ENCODE results near the gene RAB31.

The RAB31 gene

DNA sequence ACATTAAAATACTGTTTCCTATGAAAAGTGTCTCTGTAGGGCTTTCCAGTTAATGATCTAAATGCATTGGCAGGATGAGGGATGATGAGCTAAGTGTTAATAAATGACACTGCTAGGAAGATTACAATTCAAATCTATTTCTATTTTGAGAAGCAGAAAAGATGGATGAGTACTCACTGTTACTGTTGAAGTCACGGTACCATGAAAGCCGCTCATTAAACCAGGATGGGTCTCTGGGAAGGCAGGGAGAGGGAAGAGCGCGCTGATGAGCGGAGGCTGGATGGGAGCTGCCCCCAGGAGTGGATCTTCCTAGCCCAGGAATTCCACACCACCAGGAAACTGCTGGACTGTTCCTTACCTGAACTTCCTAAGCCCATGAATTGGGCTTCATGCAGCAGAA, 150.5 kb downstream of the RAB31 start:
- in situ Hi-C loops (cut with MboI; ENCODE audit: low sequenced_read_pairs): no loop called here

DNA sequence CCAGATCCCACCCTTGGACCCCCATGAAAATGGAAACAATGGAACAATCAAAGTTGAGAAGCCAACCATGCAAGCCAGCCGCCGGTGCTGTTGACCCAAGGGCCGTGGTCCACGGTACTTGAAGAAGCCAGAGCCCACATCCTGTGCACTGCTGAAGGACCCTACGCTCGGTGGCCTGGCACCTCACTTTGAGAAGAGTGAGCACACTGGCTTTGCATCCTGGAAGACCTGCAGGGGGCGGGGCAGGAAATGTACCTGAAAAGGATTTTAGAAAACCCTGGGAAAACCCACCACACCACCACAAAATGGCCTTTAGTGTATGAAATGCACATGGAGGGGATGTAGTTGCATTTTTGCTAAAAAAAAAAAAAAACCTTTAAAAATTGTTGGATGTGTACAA, 151.1 kb downstream of the RAB31 start:
- in situ Hi-C loops (cut with MboI; ENCODE audit: low sequenced_read_pairs): no loop called here

GRCh38 chr18:9860682-9861081, 152.6 kb downstream of the RAB31 start:
- in situ Hi-C loops (cut with MboI; ENCODE audit: low sequenced_read_pairs): no loop called here

DNA sequence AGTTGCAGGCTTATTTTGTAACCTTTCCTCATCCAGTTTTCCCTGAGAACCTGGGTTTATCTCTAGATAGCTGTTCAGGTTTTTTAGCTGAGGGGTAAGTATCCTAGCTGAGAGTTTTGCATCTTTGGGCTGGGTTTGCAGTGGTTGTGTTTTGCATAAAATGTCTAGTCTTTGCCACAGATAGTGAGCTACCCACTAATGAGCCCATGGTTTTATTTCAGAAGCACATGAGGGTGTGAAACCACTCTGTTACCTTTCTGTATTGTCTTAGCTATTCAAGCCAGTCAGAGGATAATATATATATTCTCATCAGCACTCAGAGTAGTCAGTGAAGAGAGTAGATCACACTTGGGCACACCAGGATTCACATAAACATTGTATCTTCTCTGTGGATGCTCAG, 153.1 kb downstream of the RAB31 start:
- in situ Hi-C loops (cut with MboI; ENCODE audit: low sequenced_read_pairs): no loop called here

DNA sequence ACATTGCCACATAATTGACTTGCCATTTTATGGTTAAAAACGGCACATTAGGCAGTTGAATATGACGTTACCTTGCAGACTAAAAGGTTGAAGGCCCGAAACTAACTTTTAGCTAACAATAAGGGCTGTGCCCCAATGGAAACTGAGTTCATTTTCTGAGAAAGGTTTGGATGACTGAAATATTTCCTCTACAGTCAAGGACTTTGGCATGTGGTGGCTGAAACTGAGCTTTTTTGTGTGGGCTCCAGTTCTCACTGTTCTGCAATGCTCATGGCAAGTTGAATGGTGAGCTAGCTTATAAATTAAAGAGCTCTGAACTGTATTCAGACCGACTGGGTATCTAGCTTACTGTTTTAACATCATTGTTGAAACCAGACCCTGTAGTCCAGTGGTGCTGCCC, 153.8 kb downstream of the RAB31 start:
- in situ Hi-C loops (cut with MboI; ENCODE audit: low sequenced_read_pairs): no loop called here

DNA sequence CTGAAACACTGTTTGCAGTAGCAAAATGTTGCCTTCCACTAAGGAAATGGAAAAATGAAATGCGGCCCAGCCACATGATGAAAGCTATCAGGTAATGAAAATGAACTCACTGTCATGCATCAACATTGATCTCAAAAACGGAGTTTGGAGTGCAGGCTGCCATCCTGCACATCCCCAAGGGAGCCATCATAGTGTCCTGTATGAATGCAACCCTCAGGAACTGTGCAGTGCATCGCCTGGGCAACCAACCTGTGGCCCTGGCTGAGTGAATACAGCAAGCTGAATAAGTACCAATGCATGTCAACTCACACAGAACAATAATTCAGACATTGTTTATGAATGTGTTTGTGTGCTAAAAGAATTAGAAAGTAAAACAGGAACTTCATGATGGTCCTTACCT, 154.6 kb downstream of the RAB31 start:
- in situ Hi-C loops (cut with MboI; ENCODE audit: low sequenced_read_pairs): no loop called here

- in situ Hi-C loops (cut with MboI; ENCODE audit: low sequenced_read_pairs): no loop called here
Measured at GRCh38 chr18:9863282-9863681, 155.2 kb downstream of the RAB31 start.

GRCh38 chr18:9865764-9866490, 157.8 kb downstream of the RAB31 start:
- in situ Hi-C loops (cut with MboI; ENCODE audit: low sequenced_read_pairs): no loop called here

GRCh38 chr18:9866627-9867026, 158.5 kb downstream of the RAB31 start:
- in situ Hi-C loops (cut with MboI; ENCODE audit: low sequenced_read_pairs): no loop called here

GRCh38 chr18:9867071-9867594, 159.0 kb downstream of the RAB31 start:
- in situ Hi-C loops (cut with MboI; ENCODE audit: low sequenced_read_pairs): no loop called here

DNA sequence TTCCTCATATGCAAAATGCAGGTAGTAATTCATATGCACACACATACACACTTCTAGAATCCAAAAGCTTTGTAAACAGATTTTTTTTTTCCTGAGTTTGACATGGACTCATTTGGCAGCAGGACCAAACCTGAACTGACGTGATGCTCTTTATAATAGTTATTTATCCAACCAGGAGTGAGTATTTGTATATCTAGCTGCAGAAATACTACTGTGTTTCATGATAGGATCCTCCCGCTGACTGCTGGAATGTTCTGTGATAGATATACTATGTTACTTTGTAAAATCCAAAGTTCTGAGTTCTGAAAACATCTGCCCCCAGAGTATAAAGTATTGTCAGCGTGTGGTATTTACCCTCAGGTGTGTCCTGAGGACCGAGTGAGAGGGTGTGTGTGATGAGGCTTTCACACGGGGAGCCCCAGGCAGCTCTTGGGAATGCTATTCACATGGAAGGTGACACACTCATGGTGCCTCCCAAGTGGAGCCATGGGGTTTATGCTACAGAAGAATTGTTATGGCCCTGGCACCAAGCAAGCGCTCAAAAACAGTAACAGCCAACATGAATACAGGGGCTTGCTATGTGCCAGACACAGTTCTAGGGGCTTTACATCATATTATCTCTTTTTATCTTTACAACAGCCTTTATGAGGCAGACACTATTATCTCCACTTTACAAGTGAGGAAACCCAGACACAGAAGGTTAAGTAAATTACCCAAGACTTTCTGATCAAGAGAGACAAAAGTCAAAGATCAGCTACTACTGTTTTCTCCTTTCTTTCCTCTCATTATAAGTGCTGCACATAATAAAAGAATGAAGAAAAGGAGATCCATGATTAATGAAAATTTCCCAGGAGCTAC, 161.0 kb downstream of the RAB31 start:
- in situ Hi-C loops (cut with MboI; ENCODE audit: low sequenced_read_pairs): no loop called here

GRCh38 chr18:9869715-9870430, 161.8 kb downstream of the RAB31 start:
- in situ Hi-C loops (cut with MboI; ENCODE audit: low sequenced_read_pairs): no loop called here

DNA sequence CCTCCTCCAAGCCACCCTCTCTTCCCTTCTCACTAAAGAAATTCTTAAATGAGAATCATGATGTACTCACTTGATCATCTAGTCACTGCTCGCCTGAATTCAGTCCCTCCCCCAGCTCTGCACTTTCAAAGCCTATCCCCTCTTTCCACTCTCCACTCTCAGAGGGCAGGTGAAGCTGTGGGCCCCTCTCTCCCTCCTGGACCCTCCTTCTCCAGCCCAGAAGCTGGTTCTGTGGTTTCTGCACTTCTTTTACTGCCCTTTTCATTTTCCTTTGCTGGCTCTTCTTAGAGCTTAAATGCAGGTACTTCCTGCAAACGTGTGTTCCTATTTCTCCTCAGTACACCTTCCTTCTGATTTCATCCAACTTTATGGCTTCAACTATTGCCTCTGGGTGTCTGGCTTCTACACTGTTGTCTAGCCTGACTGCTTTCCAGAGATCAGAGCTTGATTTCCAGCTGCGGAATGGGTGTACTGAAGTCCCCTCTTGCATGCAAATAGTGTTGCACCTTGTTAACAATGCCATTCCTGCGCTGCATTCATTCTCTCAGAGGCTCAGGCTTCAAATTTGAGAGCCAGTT, 162.4 kb downstream of the RAB31 start:
- in situ Hi-C loops (cut with MboI; ENCODE audit: low sequenced_read_pairs): no loop called here

- in situ Hi-C loops (cut with MboI; ENCODE audit: low sequenced_read_pairs): no loop called here
Measured at GRCh38 chr18:9871244-9871746, 163.2 kb downstream of the RAB31 start.

GRCh38 chr18:9872823-9873222, 164.7 kb downstream of the RAB31 start:
- in situ Hi-C loops (cut with MboI; ENCODE audit: low sequenced_read_pairs): no loop called here

GRCh38 chr18:9874728-9875127, 166.6 kb downstream of the RAB31 start:
- in situ Hi-C loops (cut with MboI; ENCODE audit: low sequenced_read_pairs): no loop called here

- in situ Hi-C loops (cut with MboI; ENCODE audit: low sequenced_read_pairs): no loop called here
Measured at GRCh38 chr18:9876212-9876866, 168.2 kb downstream of the RAB31 start.

- in situ Hi-C loops (cut with MboI; ENCODE audit: low sequenced_read_pairs): no loop called here
Measured at GRCh38 chr18:9876867-9877654, 169.0 kb downstream of the RAB31 start.

- in situ Hi-C loops (cut with MboI; ENCODE audit: low sequenced_read_pairs): no loop called here
Measured at GRCh38 chr18:9877655-9878014, 169.5 kb downstream of the RAB31 start.

DNA sequence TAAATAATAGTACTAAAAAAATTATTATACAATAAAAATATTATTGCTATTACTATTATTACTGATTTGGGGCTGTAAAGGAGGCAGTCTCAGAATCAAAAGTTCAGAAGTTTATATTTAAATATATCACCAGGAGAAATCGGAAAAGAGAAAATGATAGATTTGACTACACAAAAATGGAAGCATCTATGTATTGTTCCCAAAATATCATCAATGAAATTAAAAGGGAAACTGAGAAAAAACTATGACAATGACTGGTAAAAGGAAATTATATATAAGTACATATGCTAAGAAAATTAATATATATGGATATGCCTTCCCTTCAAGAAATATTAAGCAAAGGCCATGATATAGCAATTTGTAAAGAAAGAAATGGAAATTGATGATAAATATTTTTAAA, 170.0 kb downstream of the RAB31 start:
- in situ Hi-C loops (cut with MboI; ENCODE audit: low sequenced_read_pairs): no loop called here
